AG20443 (cell line): Measurements from ENCODE around the gene USP16.
"Not testable (repeated sequence)": the region's sequence is repeated elsewhere in the genome, so short reads cannot be mapped to it uniquely, and the experiment has no call there.

Experiments
- DNase-seq: peaks from one replicate; pipeline ENCODE4 v3.0.0; 2012; ENCODE audit warnings: low spot score, mixed read lengths

The USP16 gene

GRCh38 chr21:29033871-29034270 lies 9.4 kb downstream of the USP16 start:
- no peak for DNase-seq

GRCh38 chr21:29034678-29035077 lies 10.2 kb downstream of the USP16 start:
- DNase-seq: no peak

- DNase-seq: no peak
These were observed 27.8 kb downstream of the USP16 start for GRCh38 chr21:29052224-29052623.

GRCh38 chr21:29053011-29053553 lies 28.6 kb downstream of the USP16 start:
- DNase-seq: no peak

- DNase-seq: no peak
These were observed 29.2 kb downstream of the USP16 start for GRCh38 chr21:29053656-29054055.

- no peak for DNase-seq
These were observed 30.6 kb downstream of the USP16 start for GRCh38 chr21:29055080-29055479.

GRCh38 chr21:29056005-29056404 lies 31.5 kb downstream of the USP16 start:
- no peak for DNase-seq

- no peak for DNase-seq
These were observed 32.1 kb downstream of the USP16 start for GRCh38 chr21:29056538-29057050.

- DNase-seq: no peak
These were observed 40.5 kb downstream of the USP16 start for GRCh38 chr21:29064850-29065481.

GRCh38 chr21:29072873-29073221 lies 48.4 kb downstream of the USP16 start:
- DNase-seq: peak; percentile 34

GRCh38 chr21:29073222-29074006 lies 48.9 kb downstream of the USP16 start, which contains the start of gene CCT8:
Gene CCT8 (minus strand): TSS chr21:29073648. CDS start chr21:29073590, 58 bp downstream.
- DNase-seq: peak; percentile 99

- no peak for DNase-seq
These were observed 49.5 kb downstream of the USP16 start for GRCh38 chr21:29074007-29074376.

- DNase-seq: no peak
These were observed 50.3 kb downstream of the USP16 start for GRCh38 chr21:29074783-29075182.

GRCh38 chr21:29075706-29076466 lies 51.4 kb downstream of the USP16 start:
- DNase-seq: no peak

- not testable (repeated sequence) for DNase-seq
These were observed 52.5 kb downstream of the USP16 start for GRCh38 chr21:29076731-29077640.

GRCh38 chr21:29077651-29078090 lies 53.2 kb downstream of the USP16 start:
- peak; percentile 22 for DNase-seq

GRCh38 chr21:29078869-29079767 lies 54.6 kb downstream of the USP16 start:
- DNase-seq: no peak

GRCh38 chr21:29080454-29080941 lies 56.0 kb downstream of the USP16 start:
- DNase-seq: no peak

- no peak for DNase-seq
These were observed 57.8 kb downstream of the USP16 start for GRCh38 chr21:29082046-29082815.
